ENCODE results near the gene CD80. TPM values are rescaled to one million over a fixed set of nuclear protein-coding genes. Genes with fewer than 3 reads are reported as not detected.

Gene CD80
- total and polyA plus RNA-seq, 2 of the 8 experiments (the other 6 are each of a cell fraction or from before 2014, with no cell fraction given): 0.11 TPM; not detected in 1

- no peak for TF ChIP-seq NANOG (IDR thresholded peaks at IDR 0.05; ENCODE audit: insufficient read depth, low read depth, low read length, poor library complexity, severe bottlenecking)
- no peak for TF ChIP-seq JUND (IDR thresholded peaks at IDR 0.05; ENCODE audit: low read length)
- TF ChIP-seq HDAC6 (IDR thresholded peaks at IDR 0.05; ENCODE audit: low read depth, low read length): no peak
- no peak for TF ChIP-seq TBP (IDR thresholded peaks at IDR 0.05; ENCODE audit: low read depth, low read length)
These were observed 22.8 kb upstream of the CD80 start (continued) for GRCh38 chr3:119582178-119582577.
